Neutrophil (primary cell): ENCODE data around the gene COL1A1.

Source experiments
- H3K27ac ChIP-seq: fragments of 200-600 bp; sonication (generic); 2 replicates; pipeline ENCODE4 v1.5.1; 2016; ENCODE audit warnings: mild to moderate bottlenecking, moderate library complexity
- H3K27me3 ChIP-seq: fragments of 200-600 bp; sonication (generic); 2 replicates; pipeline ENCODE4 v1.6.0; 2016; ENCODE audit warnings: mild to moderate bottlenecking
- H3K36me3 ChIP-seq: fragments of 200-600 bp; sonication (generic); 2 replicates; pipeline ENCODE4 v1.5.1; 2017
- H3K4me1 ChIP-seq, 2 experiments: fragments of 200-600 bp in 1 of 2; sonication (generic) in 1 of 2; 1 replicate in 1 of 2; 2 replicates in 1 of 2; pipeline versions ENCODE4 v1.5.1 to v1.6.1; 2013 to 2016; ENCODE audit warnings: low read depth in 1 of 2, low read length in 1 of 2, mild to moderate bottlenecking in 1 of 2, moderate library complexity in 1 of 2; ENCODE audit not compliant: control insufficient read depth in 1 of 2, insufficient read depth in 1 of 2
- H3K4me3 ChIP-seq, 2 experiments: fragments of 200-600 bp in 1 of 2; sonication (generic) in 1 of 2; 1 replicate in 1 of 2; 2 replicates in 1 of 2; pipeline ENCODE4 v1.5.1; 2013 to 2016; ENCODE audit warnings: low read depth in 1 of 2, low read length in 1 of 2, mild to moderate bottlenecking in 1 of 2, moderate library complexity in 1 of 2
- H3K9me3 ChIP-seq: fragments of 200-600 bp; sonication (generic); 2 replicates; pipeline ENCODE4 v1.5.1; 2016
- TF ChIP-seq, protein P1 (sequence below): fragments of 200-600 bp; sonication (generic); IDR thresholded peaks from 2 replicates; pipeline ENCODE4 v1.5.1; 2016; ENCODE audit warnings: antibody characterized with exemption

Gene COL1A1

DNA sequence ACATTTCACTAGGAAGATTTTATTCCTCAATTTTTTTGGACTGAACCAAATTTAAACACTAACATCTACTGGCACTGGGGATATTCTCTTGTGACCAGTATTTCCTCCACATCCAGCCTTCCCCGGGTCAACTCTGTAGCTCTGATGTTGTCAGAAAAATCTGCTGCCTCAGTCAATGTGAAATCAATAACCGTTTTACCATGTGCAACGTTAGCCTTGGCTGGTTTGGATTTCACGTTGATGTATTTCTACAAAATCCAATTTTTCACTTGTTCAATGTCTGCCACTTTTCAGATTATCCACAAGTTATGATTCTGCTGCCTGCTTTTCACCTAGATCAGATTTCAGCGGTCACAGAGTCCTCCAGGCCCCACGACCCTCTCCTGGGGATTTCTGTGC is 28.5 kb downstream of the COL1A1 start:
- no peak overlapping the region for H3K4me3 ChIP-seq
- no peaks in the 10 kb centered on the region for H3K9me3 ChIP-seq
- TF ChIP-seq, protein P1, sequence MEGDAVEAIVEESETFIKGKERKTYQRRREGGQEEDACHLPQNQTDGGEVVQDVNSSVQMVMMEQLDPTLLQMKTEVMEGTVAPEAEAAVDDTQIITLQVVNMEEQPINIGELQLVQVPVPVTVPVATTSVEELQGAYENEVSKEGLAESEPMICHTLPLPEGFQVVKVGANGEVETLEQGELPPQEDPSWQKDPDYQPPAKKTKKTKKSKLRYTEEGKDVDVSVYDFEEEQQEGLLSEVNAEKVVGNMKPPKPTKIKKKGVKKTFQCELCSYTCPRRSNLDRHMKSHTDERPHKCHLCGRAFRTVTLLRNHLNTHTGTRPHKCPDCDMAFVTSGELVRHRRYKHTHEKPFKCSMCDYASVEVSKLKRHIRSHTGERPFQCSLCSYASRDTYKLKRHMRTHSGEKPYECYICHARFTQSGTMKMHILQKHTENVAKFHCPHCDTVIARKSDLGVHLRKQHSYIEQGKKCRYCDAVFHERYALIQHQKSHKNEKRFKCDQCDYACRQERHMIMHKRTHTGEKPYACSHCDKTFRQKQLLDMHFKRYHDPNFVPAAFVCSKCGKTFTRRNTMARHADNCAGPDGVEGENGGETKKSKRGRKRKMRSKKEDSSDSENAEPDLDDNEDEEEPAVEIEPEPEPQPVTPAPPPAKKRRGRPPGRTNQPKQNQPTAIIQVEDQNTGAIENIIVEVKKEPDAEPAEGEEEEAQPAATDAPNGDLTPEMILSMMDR = no peak
- peaks cover 11 to 14% of the 10 kb centered on the region in 2 experiments for H3K4me1 ChIP-seq
- H3K27me3 ChIP-seq = peaks cover 4% of the 10 kb centered on the region
- H3K27ac ChIP-seq = no peak overlapping the region
- no peaks in the 10 kb centered on the region for H3K36me3 ChIP-seq

DNA sequence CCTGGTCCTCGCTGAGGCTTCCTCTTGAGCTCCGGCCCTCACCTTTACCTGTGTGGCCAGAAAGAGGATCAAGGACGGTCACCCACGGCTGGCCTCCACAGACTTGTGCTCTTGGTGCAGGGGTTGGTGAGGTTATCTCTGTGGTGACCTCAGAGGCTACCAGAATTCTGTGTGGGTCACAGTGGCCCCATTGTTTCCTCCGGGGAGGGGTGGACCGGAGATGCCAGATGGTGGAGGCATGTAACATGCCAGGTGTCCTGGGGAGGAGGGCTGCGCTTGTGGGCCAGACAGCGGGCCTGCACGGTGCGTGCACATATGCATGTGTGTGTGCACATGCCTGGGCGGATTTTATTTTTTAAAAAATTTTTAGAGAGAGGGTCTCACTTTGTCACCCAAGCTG is 29.3 kb downstream of the COL1A1 start:
- TF ChIP-seq, protein P1 = no peak
- H3K9me3 ChIP-seq = no peaks in the 10 kb centered on the region
- peaks cover 6% of the 10 kb centered on the region for H3K27me3 ChIP-seq
- H3K4me1 ChIP-seq = peaks cover 6 to 9% of the 10 kb centered on the region in 2 experiments
- H3K36me3 ChIP-seq = no peaks in the 10 kb centered on the region
- H3K4me3 ChIP-seq = no peak overlapping the region
- no peak overlapping the region for H3K27ac ChIP-seq

DNA sequence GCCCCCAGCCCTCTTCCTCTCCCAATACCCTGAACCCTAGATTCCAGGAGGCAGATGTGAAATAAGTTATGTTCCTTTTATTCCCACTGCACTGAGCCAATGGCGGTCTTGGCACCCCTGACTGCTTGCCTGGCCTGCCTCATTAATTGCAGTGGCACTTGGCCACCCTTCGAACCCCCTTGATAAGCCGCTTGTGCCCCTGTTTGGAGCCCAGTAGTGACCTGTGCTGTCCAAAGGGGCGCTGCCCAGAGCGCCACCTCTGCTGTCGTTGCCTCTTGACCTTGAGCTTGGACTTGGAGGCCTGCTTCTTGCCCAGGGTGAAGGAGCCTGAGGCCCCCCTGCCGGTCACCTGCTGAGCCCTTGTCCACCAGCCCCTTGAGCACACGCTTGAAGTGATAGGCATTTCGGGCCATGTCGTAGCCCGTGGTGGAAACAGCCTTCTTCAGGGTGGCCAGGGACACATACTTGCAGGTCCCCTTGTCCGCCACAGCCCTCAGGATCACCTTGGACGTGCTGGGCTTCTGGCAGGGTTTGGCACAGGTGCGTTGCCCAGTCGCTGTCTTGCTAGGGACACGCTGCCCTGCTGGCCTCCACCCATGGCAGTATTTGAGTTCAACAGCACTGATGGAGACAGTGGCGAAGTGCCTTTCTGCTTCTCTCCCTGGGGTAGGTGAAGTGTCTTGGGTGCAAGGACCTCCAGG is 29.9 kb downstream of the COL1A1 start:
- Histone ChIP-seq H3K27ac (no peak overlapping the region), H3K9me3 (no peaks in the 10 kb centered on the region), H3K4me1 (peaks cover 6 to 9% of the 10 kb centered on the region in 2 experiments), H3K4me3 (no peak overlapping the region), H3K27me3 (peaks cover 6% of the 10 kb centered on the region), H3K36me3 (no peaks in the 10 kb centered on the region)
- TF ChIP-seq, protein P1 = no peak

DNA sequence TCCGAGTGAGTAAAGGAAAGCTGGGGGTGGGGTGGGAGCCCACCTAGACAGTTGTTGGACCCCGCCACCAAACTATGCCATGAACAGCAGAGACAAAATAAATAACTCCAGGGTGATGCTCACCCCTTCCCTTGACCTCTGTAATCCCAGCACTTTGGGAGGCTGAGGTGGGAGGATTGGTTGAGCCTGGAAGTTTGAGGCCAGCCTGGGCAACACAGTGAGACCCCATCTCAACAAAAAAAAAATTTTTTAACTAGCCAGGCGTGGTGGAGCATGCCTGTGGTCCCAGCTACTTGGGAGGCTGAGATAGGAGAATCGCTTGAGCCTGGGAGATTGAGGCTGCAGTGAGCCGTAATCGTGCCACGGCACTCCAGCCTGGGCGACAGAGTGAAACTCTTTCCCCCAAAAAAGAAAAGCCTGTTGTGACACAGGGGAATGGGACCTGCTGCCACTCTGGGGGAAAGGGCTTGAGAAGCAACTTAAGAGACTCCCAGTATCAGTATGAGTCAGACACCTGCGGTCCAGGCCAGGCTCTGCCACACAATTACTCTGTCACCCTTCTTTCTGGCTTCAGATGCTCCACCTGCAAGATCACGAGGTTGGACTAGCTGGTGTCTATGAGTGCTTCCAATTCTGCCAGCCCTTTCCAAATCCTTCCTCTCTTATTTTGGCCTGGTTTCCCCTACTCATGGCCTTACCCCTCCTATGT is 30.6 kb downstream of the COL1A1 start:
- TF ChIP-seq, protein P1 = no peak

DNA sequence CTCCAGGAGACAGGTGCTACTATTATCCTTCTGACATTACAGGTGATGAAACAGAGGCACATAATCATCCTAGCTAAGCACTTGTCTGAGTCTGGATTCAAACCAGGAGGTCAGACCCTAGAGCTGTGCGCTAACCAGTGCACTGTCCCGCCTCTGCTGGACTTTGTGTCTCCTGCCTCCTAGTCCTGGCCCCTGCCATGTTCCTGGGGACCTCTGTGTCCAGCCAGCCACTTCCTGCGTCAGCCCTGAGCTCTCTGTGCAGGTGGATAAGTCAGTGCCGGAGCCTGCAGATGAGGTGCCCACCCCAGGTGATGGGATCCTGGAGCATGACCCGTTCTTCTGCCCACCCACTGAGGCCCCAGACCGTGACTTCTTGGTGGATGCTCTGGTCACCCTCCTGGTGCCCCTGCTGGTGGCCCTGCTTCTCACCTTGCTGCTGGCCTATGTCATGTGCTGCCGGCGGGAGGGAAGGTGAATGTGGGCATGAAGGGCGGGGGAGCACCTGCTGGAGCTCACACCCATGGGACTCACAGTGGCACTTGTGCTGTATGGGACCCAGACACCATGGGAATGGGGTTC is 31.5 kb downstream of the COL1A1 start:
- TF ChIP-seq, protein P1 = no peak
- H3K27ac ChIP-seq = no peak overlapping the region
- no peaks in the 10 kb centered on the region for H3K9me3 ChIP-seq
- no peak overlapping the region for H3K4me3 ChIP-seq
- peaks cover 6% of the 10 kb centered on the region for H3K27me3 ChIP-seq
- H3K36me3 ChIP-seq = no peaks in the 10 kb centered on the region
- peaks cover 6 to 9% of the 10 kb centered on the region in 2 experiments for H3K4me1 ChIP-seq

More for the DNA sequence above, 30.6 kb downstream of the COL1A1 start:
- no peak overlapping the region for H3K27ac ChIP-seq
- H3K36me3 ChIP-seq = no peaks in the 10 kb centered on the region
- peaks cover 6% of the 10 kb centered on the region for H3K27me3 ChIP-seq
- H3K9me3 ChIP-seq = no peaks in the 10 kb centered on the region
- peaks cover 6 to 9% of the 10 kb centered on the region in 2 experiments for H3K4me1 ChIP-seq
- H3K4me3 ChIP-seq = no peak overlapping the region
